ENCODE measurements around the gene ACTR3.

ACTR3 gene

GRCh38 chr2:114006460-114006859, 116.6 kb downstream of the ACTR3 start:
- peak; percentile 3 for DNase-seq

- DNase-seq = no peak
These were observed 117.5 kb downstream of the ACTR3 start for GRCh38 chr2:114007436-114007835.

- DNase-seq = no peak
These were observed 118.8 kb downstream of the ACTR3 start for GRCh38 chr2:114008720-114009119.

- DNase-seq = no peak
These were observed 119.5 kb downstream of the ACTR3 start for GRCh38 chr2:114009205-114009944.

GRCh38 chr2:114010001-114010400, 120.1 kb downstream of the ACTR3 start:
- DNase-seq = no peak

- DNase-seq = no peak
These were observed 121.8 kb downstream of the ACTR3 start for GRCh38 chr2:114011713-114012112.
